Non-pigmented ciliary epithelial cell (primary cell): ENCODE results near the gene BABAM1.

Experiments used
- DNase-seq: peaks from one replicate; pipeline ENCODE4 v3.0.0-alpha.2; 2010; ENCODE audit warnings: low read depth

Gene BABAM1

DNA sequence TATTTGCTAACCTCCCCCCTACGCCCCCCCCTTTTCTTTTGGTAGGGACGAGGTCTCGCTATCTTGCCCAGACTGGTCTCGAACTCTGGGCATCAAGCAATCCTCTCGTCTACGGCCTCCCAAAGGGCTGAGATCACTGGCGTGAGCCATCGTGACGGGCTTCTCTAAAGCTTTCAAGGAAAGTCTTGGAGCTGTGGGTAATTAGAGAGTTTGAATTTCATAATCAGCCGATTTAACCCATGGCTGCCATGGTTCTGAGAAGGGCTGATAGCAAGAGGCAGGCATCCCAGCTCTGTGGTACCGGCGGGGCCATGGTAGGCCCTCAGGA, 36.7 kb downstream of the BABAM1 start:
- DNase-seq = no peak

- DNase-seq = no peak
Observed at GRCh38 chr19:17304386-17305215, 37.4 kb downstream of the BABAM1 start.

GRCh38 chr19:17305216-17305516, 37.9 kb downstream of the BABAM1 start:
- DNase-seq = no peak

DNA sequence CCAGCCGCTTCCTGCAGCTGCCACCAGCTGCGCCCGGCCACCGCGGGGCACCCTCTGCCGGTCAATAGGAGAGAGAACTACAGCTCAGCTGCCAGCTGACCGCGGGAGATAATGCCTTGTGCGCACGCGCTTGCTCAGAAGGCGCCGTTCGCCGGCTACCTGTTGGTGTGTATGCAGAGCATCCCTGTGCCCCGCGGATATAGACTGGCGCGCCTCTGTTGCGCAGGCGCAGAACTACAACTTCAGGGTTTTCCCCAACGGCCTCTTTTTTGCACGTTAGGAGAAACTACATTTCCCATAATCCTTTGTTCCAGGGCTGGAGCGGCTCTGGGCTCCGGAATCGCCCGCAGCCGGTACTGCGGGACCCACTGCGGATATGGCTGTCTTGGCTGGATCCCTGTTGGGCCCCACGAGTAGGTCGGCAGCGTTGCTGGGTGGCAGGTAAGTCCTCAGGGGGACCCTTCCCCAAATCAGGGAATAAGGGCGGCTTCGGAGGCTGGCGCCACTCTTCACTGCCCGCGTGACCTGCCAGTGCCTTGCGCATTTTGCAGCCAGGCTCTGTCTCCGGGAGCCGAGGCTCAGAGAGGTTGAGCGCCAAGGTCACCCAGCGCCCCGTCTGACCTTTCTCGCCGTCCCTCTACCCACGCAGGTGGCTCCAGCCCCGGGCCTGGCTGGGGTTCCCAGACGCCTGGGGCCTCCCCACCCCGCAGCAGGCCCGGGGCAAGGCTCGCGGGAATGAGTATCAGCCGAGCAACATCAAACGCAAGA, 38.5 kb downstream of the BABAM1 start, which contains the start of gene MRPL34:
TSS of gene MRPL34 (plus strand) at position 356 of the 768 bp plus-strand sequence. CDS start at position 377, 21 bp downstream.
- DNase-seq = peak; percentile 85

DNA sequence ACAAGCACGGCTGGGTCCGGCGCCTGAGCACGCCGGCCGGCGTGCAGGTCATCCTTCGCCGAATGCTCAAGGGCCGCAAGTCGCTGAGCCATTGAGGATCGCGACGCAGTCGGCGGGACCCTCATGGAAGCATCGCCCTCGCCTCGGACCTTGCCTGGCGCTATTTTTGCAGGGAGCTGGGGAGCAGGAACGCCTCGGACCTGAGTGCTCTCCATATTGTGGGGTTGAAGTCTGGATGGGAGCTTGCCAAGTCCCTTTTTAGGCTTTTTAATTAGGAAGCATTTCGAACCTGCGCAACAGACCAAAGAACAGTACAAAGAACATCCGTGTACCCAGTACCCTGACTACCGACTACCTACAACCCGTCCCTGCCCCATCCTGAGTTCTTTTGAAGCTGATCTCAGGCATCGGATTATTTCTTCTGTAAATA, 39.1 kb downstream of the BABAM1 start:
- DNase-seq = no peak

- DNase-seq = no peak
Observed at GRCh38 chr19:17307876-17308377, 40.7 kb downstream of the BABAM1 start.

DNA sequence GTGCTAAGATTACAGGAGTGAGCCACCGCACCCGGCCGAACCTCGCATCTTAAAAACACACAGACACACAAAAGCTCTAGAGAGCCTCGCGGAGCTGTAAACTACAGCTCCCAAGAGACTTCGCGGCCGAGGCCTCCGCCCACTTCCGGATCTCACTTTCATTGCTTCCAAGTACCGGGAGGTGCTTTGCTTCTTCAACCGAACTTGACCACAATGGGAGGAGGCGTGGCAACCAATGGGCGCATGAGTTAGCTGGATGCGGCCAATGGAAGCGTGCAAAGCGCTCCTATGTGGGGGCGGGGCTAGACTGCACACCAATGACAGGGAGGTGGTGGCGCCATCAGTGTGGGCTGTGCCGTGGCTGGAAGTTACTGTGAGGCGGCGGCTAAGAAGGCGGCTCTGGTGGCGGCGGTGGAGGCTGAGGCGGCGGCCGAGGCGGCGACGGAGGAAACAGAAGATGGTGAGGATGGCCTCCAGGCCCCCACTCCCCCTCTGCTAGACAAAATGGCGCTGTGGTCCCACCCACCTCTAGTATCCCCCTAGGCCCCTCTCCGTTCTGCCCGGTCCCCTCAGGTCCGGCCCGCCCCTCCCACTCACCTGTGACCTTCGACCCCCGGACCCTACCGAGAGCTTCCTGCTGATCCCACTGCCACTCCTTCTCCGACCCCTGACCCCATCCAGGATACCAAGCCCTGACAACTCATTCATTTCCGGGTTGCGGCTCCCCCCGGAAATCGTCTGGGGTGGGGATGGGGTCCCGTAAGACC, 42.1 kb downstream of the BABAM1 start, which contains the start of gene DDA1:
TSS of gene DDA1 (plus strand) at position 366 of the 767 bp plus-strand sequence. CDS start at position 458, 92 bp downstream.
- peak; percentile 99 for DNase-seq

GRCh38 chr19:17309965-17310461, 42.8 kb downstream of the BABAM1 start:
- no peak for DNase-seq

DNA sequence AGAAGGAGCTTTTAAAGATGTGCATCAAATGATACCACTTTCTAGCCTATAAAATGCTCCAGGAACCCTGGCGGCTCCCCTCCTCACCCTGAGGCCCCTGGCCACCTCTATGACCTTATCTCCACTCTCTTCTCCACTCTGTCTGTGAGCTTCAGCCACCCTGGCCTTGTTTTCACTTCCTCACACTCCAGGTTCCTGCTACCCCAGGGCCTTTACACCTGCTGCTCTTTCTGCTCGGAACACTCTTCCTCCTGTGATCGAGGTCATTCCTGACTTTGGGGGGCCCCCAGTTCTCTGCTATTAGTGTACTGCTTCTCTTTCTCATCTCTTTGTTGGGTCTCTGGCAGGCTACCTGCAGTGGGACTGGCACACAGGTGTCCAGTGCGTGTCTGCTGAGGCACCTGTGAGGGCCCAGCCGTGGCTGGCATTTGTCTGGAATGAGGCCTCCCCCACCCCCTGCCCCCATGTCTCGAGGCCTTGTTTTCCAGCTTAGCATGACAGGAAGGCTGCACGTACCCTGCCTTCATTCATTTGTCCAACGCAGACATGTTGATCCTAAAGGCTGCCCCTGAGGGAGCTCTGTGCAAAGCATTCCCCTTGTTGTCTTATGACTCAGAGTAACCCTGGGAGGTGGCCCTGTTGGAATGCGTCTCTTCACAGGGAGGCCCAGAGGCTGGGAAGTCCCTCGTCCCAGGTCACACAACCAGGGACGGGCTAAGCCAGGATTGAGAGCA, 44.4 kb downstream of the BABAM1 start:
- no peak for DNase-seq

DNA sequence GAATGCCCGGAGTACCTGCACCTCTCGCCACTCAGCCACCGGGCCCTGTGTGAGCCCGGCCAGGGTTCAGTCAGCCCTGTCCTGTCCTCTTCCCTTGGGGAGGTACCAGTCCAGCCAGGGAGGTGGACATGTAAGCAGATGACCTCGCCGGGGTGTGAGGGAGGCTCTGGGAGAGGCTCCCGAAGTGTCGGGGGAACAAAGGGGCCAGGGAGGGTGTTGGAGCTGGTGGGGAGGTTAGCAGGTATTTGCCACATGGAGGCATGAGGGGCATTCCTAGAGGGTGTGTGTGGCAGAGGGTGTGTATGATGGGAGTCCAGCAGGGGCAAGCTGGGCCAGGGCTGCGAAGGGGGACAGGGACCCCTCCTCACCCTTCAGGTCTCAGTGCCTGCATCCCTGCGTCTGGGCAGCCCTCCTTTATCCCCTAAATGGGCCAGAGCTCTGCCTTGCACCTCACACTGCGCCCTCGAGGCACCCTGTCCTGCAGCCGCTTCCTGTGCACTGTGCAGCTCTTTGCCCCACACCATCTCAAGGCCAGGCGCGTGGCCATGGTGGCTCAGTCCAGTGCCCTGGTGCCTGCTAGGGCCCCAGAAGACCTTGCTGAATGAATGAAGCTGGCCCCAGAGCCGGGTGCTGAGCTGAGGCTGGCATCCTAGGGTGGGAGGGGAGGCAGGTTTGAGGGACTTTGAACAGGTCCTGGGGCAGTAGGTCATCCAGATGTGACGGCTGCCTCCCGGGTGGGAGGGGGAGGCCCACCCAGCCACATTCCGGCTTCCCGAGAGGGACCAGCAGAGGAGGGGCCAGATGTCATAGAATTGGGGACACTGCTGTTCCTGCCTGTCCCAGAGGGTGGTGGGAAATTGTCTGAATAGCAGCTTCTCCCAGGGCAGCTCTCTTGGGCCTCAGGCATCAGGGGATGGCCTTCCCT, 45.2 kb downstream of the BABAM1 start:
- DNase-seq = no peak

DNA sequence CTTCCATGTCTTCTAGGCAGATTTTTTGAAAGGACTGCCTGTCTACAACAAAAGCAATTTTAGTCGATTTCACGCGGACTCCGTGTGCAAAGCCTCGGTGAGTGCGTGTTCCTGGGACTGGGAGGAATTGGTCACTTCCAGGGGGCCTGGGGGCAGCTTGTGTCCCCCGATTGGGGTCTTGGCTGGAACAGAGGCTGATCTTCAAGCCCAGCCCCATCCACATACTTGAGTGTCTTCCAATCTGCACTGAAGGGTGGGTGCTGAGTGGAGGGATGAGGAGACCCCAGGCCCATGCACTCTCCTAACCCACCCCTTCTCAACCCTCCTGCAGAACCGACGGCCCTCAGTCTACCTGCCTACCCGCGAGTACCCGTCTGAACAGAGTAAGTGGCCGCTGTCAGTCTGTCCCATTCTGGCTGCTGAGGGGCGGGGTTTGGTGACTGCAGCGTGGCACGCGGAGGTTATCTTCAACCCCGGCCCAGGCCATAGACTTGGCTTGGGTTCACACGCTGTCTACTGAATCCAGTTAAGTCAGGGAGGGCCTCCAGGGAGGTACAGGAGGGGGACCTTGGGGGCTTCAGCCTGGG, 46.9 kb downstream of the BABAM1 start:
- no peak for DNase-seq

- no peak for DNase-seq
Observed at GRCh38 chr19:17318966-17319365, 51.7 kb downstream of the BABAM1 start.

- no peak for DNase-seq
Observed at GRCh38 chr19:17319473-17320238, 52.4 kb downstream of the BABAM1 start.

GRCh38 chr19:17320435-17320834, 53.2 kb downstream of the BABAM1 start:
- DNase-seq = no peak

DNA sequence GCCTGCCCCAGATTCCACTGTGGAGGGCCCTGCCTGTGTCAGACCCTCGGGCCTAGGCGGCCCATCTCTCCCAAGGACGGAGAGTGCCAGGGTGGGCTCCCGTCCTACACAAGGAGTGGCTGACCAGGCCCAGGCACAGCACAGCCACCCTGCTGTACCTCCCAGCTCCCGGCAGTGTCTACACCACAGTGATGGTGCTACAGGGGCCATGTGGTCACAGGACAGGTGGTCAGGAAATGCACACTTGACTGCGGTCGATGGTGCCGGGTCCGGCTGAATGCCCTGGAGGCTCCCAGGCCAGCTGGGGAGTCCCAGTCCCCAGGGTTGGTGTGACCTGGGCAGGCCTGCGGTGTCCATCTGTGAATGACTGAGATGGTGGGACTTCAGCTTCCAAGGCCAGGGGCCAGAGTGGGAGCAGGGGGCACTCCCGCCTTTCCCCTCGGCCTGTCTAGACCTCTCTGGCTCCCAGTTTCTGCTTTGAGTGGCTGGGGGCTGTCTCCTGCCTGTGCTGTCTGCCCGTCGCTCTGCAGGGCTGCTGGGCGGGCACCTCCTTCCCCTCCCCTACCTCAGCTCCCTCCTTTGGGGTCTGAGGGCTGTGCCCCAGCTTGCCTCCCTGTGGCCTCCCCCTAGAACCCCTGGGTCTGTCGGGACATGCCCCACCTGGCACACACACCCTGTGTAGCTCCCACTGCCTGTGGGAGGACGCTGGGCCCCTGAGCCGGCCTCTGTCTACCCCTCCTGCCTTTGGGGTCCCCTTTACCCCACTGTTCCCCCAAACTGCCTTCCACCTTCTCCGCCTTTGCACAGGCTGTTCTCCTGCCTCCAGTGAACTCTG, 54.6 kb downstream of the BABAM1 start:
- DNase-seq = no peak

- no peak for DNase-seq
Observed at GRCh38 chr19:17322854-17323253, 55.6 kb downstream of the BABAM1 start.

- no peak for DNase-seq
Observed at GRCh38 chr19:17323300-17323963, 56.2 kb downstream of the BABAM1 start.

DNA sequence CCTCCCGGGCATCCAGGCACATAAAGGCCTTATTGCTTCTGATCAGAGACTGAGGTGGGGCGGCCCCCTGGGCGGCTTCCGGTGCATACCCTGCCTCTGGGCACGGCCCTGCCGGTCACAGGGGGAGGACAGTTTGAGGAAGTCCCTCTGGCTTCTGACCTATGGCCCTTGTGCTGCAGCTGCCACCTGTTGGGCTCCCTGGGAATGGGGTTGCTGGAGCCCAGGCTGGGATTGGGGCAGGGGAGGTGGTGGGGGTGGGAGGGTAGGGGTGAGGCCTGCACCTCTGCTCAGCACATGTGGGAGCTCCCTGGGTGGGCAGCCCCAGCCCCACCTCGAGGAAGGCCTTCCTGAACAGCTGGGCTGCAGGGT, 56.7 kb downstream of the BABAM1 start:
- no peak for DNase-seq
